OCI-M1 (cell line): Measurements from ENCODE around the gene KCMF1.

Source experiments
- DNase-seq: peaks from one replicate; lab custom pipeline; 2025; lab: John Stamatoyannopoulos, UW

The KCMF1 gene

DNA sequence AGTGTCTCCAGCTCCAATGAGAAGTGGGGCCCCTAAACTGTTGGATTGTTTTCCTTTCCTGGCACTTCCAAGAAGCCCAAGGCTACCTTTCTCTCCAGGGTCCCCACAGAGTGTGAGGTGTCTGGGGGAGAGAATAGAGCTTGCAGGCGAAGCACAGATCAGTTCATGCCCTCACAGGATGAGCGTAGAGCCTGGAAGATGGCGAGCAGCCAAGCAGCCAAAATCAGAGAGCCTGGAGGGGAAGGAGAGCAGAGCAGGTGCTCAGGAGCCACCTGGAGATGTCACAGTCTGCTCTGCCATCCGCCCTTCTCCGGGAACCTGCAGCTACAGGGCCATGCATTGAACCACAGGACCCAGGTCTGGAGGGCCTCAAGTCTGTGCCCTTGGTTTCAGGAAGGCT, 107.6 kb downstream of the KCMF1 start:
- no peak for DNase-seq

DNA sequence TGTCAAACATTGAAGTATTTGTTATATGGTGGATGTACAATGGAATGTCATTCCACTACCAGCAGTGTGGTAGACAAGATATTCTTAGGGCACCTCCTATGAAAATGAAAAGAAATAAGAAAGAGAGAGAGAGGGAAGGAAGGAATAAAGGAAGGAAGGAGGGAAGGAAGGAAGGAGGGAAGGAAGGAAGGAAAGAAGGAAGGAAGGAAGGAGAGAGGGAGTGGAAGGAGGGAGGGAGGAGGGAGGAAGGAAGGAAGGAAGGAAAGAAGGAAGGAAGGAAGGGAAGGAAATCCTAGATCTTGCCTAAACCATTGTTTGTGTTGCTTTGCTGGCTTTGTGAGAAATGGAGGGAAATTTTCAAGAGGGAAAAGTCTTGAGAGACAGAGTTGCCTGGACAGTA, 112.1 kb downstream of the KCMF1 start:
- no peak for DNase-seq

- DNase-seq = no peak
Observed at GRCh38 chr2:85085563-85085962, 114.6 kb downstream of the KCMF1 start.

- no peak for DNase-seq
Observed at GRCh38 chr2:85087541-85087940, 116.6 kb downstream of the KCMF1 start.

- no peak for DNase-seq
Observed at GRCh38 chr2:85088921-85089320, 118.0 kb downstream of the KCMF1 start.

DNA sequence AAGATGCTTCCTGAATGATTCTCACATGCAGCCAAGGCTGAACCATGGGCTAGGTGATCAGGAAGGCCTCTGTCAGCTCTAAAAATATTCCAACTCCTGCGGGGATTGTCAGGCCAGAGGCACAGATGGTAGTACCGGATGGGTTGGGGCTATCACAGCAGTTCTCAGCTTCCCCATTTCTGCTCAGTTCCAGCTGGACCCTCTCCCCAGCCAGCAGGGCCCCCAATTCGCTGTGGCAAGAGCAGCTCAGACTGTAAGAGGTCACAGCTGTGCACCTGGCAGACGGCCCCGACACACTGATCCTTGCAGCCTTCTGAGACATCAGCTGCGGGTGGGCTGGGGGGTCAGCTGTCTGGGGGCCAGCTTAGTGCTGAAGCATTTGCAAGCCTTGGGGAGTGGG, 118.6 kb downstream of the KCMF1 start:
- DNase-seq = no peak

GRCh38 chr2:85091838-85092237, 120.9 kb downstream of the KCMF1 start:
- no peak for DNase-seq

DNA sequence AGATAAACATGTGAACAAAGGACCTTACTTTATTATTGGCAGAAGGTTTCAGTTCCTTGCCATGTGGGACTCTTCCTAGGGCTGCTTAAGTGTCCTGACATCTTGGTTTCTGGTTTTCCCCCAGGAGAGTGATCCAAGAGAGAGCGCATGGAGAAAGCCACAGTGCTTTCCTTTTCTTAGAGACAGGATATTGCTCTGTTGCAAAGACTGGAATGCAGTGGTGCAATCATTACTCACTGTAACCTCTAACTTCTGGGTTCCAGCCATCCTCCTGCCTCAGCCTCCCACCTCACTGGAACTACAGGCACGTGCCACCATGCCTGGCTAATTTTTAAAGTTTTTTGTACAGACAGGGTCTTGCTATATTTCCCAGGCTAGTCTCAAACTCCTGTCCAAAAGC, 124.1 kb downstream of the KCMF1 start:
- no peak for DNase-seq

DNA sequence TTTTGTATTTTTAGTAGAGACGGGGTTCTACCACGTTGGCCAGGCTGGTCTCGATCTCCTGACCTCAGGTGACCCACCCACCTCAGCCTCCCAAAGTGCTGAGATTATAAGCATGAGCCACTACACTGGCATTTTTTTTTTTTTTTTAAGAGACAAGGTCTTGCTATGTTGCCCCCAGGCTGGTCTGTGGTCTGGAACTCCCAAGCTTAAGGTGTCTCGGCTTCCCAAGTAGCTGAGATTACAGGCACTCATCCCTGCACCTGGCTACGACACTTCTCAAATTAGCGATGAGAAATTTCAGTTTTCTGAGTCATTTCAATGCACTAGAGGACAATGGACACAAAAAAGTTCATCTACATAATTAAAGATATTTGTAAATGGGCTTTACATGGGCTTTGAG, 125.7 kb downstream of the KCMF1 start:
- no peak for DNase-seq

- no peak for DNase-seq
Observed at GRCh38 chr2:85104228-85104627, 133.3 kb downstream of the KCMF1 start.

- no peak for DNase-seq
Observed at GRCh38 chr2:85106489-85107180, 135.7 kb downstream of the KCMF1 start.
